GM23248 (cell line): ENCODE measurements around the gene MSX1. TPM values are rescaled to one million over a fixed set of nuclear protein-coding genes. Genes with fewer than 3 reads are reported as not detected.

Experiments
- DNase-seq: peaks from one replicate; pipeline ENCODE4 v3.0.0-alpha.2; 2015
- H2AFZ ChIP-seq: fragments of 200-600 bp; sonication (generic); 2 replicates; pipeline ENCODE4 v1.6.1; 2016; ENCODE audit warnings: antibody characterized with exemption
- H3F3A ChIP-seq: fragments of 200-600 bp; sonication (generic); 2 replicates; pipeline ENCODE4 v1.6.1; 2016; ENCODE audit warnings: mild to moderate bottlenecking, antibody characterized with exemption, mixed run types; ENCODE audit not compliant: insufficient read depth
- H3K27ac ChIP-seq: fragments of 200-600 bp; sonication (generic); 2 replicates; pipeline ENCODE4 v1.5.1; 2016; ENCODE audit warnings: mild to moderate bottlenecking
- H3K27me3 ChIP-seq: fragments of 200-600 bp; sonication (generic); replicated peaks from 2 replicates; pipeline ENCODE4 v1.6.1; 2016; ENCODE audit warnings: mild to moderate bottlenecking; ENCODE audit not compliant: insufficient read depth
- H3K36me3 ChIP-seq: fragments of 200-600 bp; sonication (generic); 2 replicates; pipeline ENCODE4 v1.6.1; 2016; ENCODE audit warnings: low read depth, mild to moderate bottlenecking
- H3K4me1 ChIP-seq: fragments of 200-600 bp; sonication (generic); 2 replicates; pipeline ENCODE4 v1.6.1; 2016; ENCODE audit warnings: mild to moderate bottlenecking; ENCODE audit not compliant: insufficient read depth
- H3K4me2 ChIP-seq: fragments of 200-600 bp; sonication (generic); one replicate; pipeline ENCODE4 v1.6.1; 2016; ENCODE audit warnings: mild to moderate bottlenecking; ENCODE audit not compliant: unreplicated experiment
- H3K4me3 ChIP-seq: fragments of 200-600 bp; sonication (generic); 2 replicates; pipeline ENCODE4 v1.5.1; 2016; ENCODE audit warnings: mild to moderate bottlenecking
- H3K79me2 ChIP-seq: fragments of 200-600 bp; sonication (generic); 2 replicates; pipeline ENCODE4 v1.6.1; 2016; ENCODE audit warnings: mild to moderate bottlenecking; ENCODE audit not compliant: insufficient read depth
- H3K9ac ChIP-seq: fragments of 200-600 bp; sonication (generic); 2 replicates; pipeline ENCODE4 v1.6.1; 2016; ENCODE audit warnings: mild to moderate bottlenecking
- H3K9me2 ChIP-seq: fragments of 200-600 bp; sonication (generic); 2 replicates; pipeline ENCODE4 v1.6.1; 2016; ENCODE audit warnings: mixed run types, mild to moderate bottlenecking, moderate library complexity; ENCODE audit not compliant: insufficient read depth
- H3K9me3 ChIP-seq: fragments of 200-600 bp; sonication (generic); one replicate; pipeline ENCODE4 v1.6.1; 2017; ENCODE audit warnings: low read depth
- H4K20me1 ChIP-seq: fragments of 200-600 bp; sonication (generic); 2 replicates; pipeline ENCODE4 v1.6.0; 2016; ENCODE audit not compliant: insufficient read depth
- EZH2 ChIP-seq: fragments of 200-600 bp; sonication (generic); IDR thresholded peaks from 2 replicates; pipeline ENCODE4 v1.6.1; 2018; ENCODE audit warnings: antibody characterized with exemption, mild to moderate bottlenecking; ENCODE audit not compliant: insufficient read depth, poor library complexity, severe bottlenecking
- EZH2phosphoT487 ChIP-seq: fragments of 200-600 bp; sonication (generic); IDR thresholded peaks from 2 replicates; pipeline ENCODE4 v1.6.1; 2018; ENCODE audit warnings: antibody characterized with exemption, moderate library complexity, mild to moderate bottlenecking, low read depth; ENCODE audit not compliant: insufficient read depth
- WGBS, 2 experiments: methylation state at CpG; one replicate each; pipeline ENCODE4 v1.1.6; 2015 to 2017; ENCODE audit warnings: low lambda C conversion rate in 2 of 2, low coverage in 1 of 2; ENCODE audit errors: missing lambda C conversion rate in 2 of 2; 5-methylcytosine and 5-hydroxymethylcytosine counted together
- in situ Hi-C: fragments of 300-500 bp; cut with MboI; formaldehyde crosslinking; loops from 2 replicates; pipeline ENCODE4 v1.15.0; 2020
- polyA plus RNA-seq: library from polyadenylated mRNA; unstranded; fragments of >200 nt; fragmentation: Nextera tagmentation; extraction: Ambion mirVana; gene quantifications from 2 replicates; pipeline ENCODE4 v1.2.1, GENCODE V29; 2016
- total RNA-seq: library from RNA; depleted of rRNA; stranded (reverse); fragments of >200 nt; shearing (Covaris generic); gene quantifications from 2 replicates; pipeline ENCODE4 v1.2.3, GENCODE V29; 2014

MSX1 gene
- total and polyA plus RNA-seq, 2 experiments from 2014 or later: 17.2 to 32.1 TPM

DNA sequence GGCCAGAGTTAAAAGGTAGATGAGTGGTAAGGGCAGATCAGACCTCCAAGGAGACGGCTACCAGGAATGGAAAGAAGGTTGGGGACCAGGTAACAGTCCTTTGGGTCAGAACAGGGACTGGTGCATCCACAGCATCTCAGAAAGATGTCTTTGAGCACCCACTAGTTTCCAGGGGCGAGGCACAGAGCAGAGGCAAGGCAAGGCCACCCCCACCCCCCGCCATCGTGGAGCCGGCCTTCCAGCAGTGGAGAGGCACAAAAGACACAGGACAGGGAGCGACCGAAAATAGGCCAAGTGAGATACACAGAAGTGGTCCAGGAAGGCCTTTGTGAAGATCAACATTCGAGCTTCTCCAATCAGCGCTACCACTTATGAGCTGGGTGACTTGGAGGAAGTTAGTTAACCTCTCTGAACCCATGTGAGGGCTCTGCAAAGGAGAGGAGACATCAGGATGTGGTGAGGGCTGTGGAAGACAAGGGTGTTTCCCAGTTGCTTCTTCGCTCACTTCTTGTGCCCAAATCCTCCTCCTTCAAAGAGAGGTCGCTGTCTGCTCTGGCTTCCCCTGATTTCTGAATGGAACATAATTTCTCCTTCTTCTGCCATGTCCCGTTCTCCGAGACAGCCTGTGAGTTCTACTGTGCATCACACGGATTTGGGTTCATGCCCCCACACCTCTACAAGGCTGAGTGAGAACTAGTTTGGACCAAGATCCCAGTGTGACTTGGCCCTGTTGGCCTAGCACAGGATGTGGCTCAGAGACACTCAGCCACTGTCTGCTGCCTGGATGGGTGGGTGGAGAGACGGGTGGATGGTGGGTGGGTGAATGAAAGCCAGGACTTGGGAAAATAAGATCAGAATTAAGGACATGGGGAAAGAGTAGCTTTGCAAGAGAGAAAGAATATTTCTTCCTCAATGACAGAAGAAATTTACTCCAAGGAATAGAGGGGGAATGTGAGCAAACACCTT, 16.7 kb upstream of the MSX1 start:
- no peak for DNase-seq
- Histone ChIP-seq H3F3A (0 out of 2 replicates have a peak, but pooled peaks cover 2% of the 10 kb centered on the region), H3K4me1 (peaks cover 14% of the 10 kb centered on the region), H3K36me3 (no peaks in the 10 kb centered on the region), H3K27ac (no peak overlapping the region), H3K4me3 (no peak overlapping the region), H3K4me2 (no peak overlapping the region), H2AFZ (no peak overlapping the region), H3K79me2 (no peaks in the 10 kb centered on the region), H3K27me3 (no peaks in the 10 kb centered on the region), H4K20me1 (no peaks in the 10 kb centered on the region), H3K9ac (no peak overlapping the region), H3K9me3 (no peaks in the 10 kb centered on the region), H3K9me2 (no peaks in the 10 kb centered on the region)
- WGBS, 2 experiments: 81 to 86% methylated on average over 15 of the region's 15 CpGs
- TF ChIP-seq EZH2phosphoT487 (no peak), EZH2 (no peak)
- in situ Hi-C loops: no loop called here

DNA sequence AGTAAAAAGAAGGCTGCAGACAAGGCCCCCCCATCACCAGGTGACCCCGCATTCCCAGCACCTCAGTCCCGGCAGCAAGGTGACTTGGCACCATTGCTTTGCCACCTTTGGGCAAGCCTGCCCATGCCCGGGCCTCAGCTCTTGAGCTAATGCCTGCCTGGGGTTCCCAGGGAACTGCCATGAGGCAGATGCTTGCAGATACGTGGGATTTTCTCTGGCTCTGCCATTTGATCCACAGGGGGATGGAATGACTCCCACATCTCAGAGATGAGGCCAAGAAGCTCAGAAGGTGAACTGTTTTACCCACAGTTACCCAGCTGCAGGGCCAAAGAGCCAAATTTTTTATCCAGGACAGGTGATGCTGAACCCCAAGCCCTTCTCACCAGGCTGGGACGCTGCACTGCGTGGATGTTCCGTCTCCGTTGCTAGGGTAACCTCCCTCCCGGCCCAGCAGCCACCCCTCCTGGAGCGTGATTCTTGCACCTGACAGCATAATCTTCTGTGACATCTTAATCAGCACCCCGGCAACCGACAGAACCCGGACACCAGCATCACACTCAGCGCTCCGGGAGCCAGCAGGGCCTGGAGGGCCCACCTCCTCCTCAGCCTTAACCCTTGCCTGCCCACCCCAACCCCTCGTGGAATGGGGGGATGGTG, 15.7 kb upstream of the MSX1 start:
- no peak for DNase-seq
- Histone ChIP-seq H3K9me3 (no peaks in the 10 kb centered on the region), H3K9ac (no peak overlapping the region), H3K79me2 (no peaks in the 10 kb centered on the region), H3K9me2 (no peaks in the 10 kb centered on the region), H3K4me2 (no peak overlapping the region), H3F3A (no peaks in the 10 kb centered on the region), H3K4me3 (no peak overlapping the region), H3K4me1 (peaks cover 6% of the 10 kb centered on the region), H3K27ac (no peak overlapping the region), H2AFZ (no peak overlapping the region), H4K20me1 (no peaks in the 10 kb centered on the region), H3K27me3 (no peaks in the 10 kb centered on the region), H3K36me3 (no peaks in the 10 kb centered on the region)
- no peak for TF ChIP-seq EZH2
- TF ChIP-seq EZH2phosphoT487: no peak
- in situ Hi-C loops: no loop called here
- WGBS, 2 experiments: 58 to 61% methylated on average over 12 to 16 of the region's 16 CpGs

DNA sequence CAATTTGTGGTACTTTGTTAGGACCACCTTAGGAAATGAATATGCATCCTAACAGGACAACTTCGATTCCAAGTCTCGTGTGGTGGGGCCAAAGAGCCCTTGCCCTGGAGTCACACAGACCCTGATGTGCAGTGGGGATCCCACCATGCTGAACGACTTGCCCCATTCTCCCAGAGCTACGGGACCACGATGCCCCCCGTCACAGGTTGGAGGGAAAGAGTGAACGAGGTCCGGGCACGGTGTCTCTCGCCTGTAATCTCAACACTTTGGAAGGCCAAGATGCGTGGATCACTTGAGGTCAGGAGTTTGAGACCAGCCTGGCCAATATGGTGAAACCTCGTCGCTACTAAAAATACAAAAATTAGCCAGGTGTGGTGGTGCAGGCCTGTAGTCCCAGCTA, 14.4 kb upstream of the MSX1 start:
- H3K27ac ChIP-seq: no peak overlapping the region
- H4K20me1 ChIP-seq: no peaks in the 10 kb centered on the region
- DNase-seq: no peak
- in situ Hi-C loops: no loop called here
- TF ChIP-seq EZH2: no peak
- TF ChIP-seq EZH2phosphoT487: no peak
- no peak overlapping the region for H3K9ac ChIP-seq
- peaks cover 6% of the 10 kb centered on the region for H3K4me1 ChIP-seq
- no peaks in the 10 kb centered on the region for H3K27me3 ChIP-seq
- WGBS, 2 experiments: 91 to 93% methylated on average over 13 of the region's 13 CpGs
- H3K4me2 ChIP-seq: no peak overlapping the region
- H3F3A ChIP-seq: no peaks in the 10 kb centered on the region
- no peak overlapping the region for H3K4me3 ChIP-seq
- no peaks in the 10 kb centered on the region for H3K9me2 ChIP-seq
- no peak overlapping the region for H2AFZ ChIP-seq
- H3K36me3 ChIP-seq: no peaks in the 10 kb centered on the region
- no peaks in the 10 kb centered on the region for H3K9me3 ChIP-seq
- no peaks in the 10 kb centered on the region for H3K79me2 ChIP-seq

DNA sequence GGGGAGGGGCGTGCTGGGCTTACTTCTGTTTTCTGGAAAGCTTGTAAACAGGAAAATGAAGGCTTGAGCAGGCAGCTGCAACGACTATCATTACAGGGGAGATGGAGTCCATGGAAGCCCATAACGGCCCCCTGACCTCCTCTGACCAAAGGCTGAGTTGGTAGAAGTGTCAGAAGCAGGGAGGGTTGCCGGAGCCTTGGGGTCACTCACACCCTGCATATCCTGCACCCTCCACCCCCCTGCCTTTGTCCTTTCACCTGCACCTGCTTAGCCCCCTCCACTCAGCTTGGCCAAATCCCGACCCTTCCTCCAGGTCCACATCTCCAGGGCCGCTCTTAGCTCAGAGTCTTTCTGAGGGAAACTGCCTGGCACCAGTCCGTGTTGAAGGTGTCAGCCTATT, 12.5 kb upstream of the MSX1 start:
- H3F3A ChIP-seq: 0 out of 2 replicates have a peak, but pooled peaks cover under 1% of the 10 kb centered on the region
- no peak for DNase-seq
- H3K79me2 ChIP-seq: no peaks in the 10 kb centered on the region
- no peak overlapping the region for H3K27ac ChIP-seq
- TF ChIP-seq EZH2phosphoT487: no peak
- no peak for TF ChIP-seq EZH2
- no peaks in the 10 kb centered on the region for H3K9me3 ChIP-seq
- no peaks in the 10 kb centered on the region for H3K9me2 ChIP-seq
- peaks cover 6% of the 10 kb centered on the region for H3K4me1 ChIP-seq
- H3K4me2 ChIP-seq: no peak overlapping the region
- H3K9ac ChIP-seq: no peak overlapping the region
- H3K36me3 ChIP-seq: no peaks in the 10 kb centered on the region
- in situ Hi-C loops: no loop called here
- no peak overlapping the region for H3K4me3 ChIP-seq
- H2AFZ ChIP-seq: no peak overlapping the region
- H4K20me1 ChIP-seq: no peaks in the 10 kb centered on the region
- 79 to 81% methylated on average over 7 of the region's 7 CpGs for WGBS, 2 experiments
- no peaks in the 10 kb centered on the region for H3K27me3 ChIP-seq
